GM12891 (cell line): ENCODE results near the gene THSD4.

ENCODE experiments used
- POLR2A ChIP-seq: IDR thresholded peaks from 2 replicates; pipeline ENCODE4 v1.6.1; 2011; ENCODE audit warnings: low read depth, low read length, control low read depth
- POLR2AphosphoS5 ChIP-seq: IDR thresholded peaks from 2 replicates; pipeline ENCODE4 v1.6.1; 2011; ENCODE audit warnings: low read depth, low read length, control low read depth
- TAF1 ChIP-seq: IDR thresholded peaks from 2 replicates; pipeline ENCODE4 v1.6.1; 2011; ENCODE audit warnings: low read depth, low read length, control low read depth

- TF ChIP-seq POLR2AphosphoS5 (no peak), TAF1 (no peak), POLR2A (no peak)
These were observed 105.6 kb downstream of the THSD4 start for GRCh38 chr15:71220828-71221227.
